ENCODE data around the gene RPRD1B.

The RPRD1B gene

GRCh38 chr20:38065764-38066375 is 32.3 kb downstream of the RPRD1B start:
- Mint-ChIP-seq H3K36me3 (ENCODE audit: low read depth) (peaks cover 52% of the 10 kb centered on the region), H3K27ac (no peak overlapping the region), H3K9me3 (no peaks in the 10 kb centered on the region), H3K4me1 (no peaks in the 10 kb centered on the region), H3K4me3 (no peak overlapping the region), H3K27me3 (no peaks in the 10 kb centered on the region)
- no peak for ATAC-seq
- no peak for DNase-seq

- Mint-ChIP-seq H3K4me3 (no peak overlapping the region), H3K27ac (no peak overlapping the region), H3K9me3 (no peaks in the 10 kb centered on the region), H3K27me3 (no peaks in the 10 kb centered on the region), H3K36me3 (ENCODE audit: low read depth) (peaks cover 65% of the 10 kb centered on the region), H3K4me1 (no peaks in the 10 kb centered on the region)
- no peak for DNase-seq
- ATAC-seq: no peak
Observed at GRCh38 chr20:38066969-38067716, 33.6 kb downstream of the RPRD1B start.

- no peak for ATAC-seq
- DNase-seq: no peak
- Mint-ChIP-seq H3K9me3 (no peaks in the 10 kb centered on the region), H3K36me3 (ENCODE audit: low read depth) (peaks cover 71% of the 10 kb centered on the region), H3K27me3 (no peaks in the 10 kb centered on the region), H3K4me3 (no peak overlapping the region), H3K4me1 (no peaks in the 10 kb centered on the region), H3K27ac (no peak overlapping the region)
Observed at GRCh38 chr20:38067717-38068365, 34.3 kb downstream of the RPRD1B start.

GRCh38 chr20:38072898-38073297 is 39.4 kb downstream of the RPRD1B start:
- H3K27me3 Mint-ChIP-seq: no peaks in the 10 kb centered on the region
- H3K9me3 Mint-ChIP-seq: no peaks in the 10 kb centered on the region
- no peak for DNase-seq
- peaks cover 6% of the 10 kb centered on the region for H3K4me1 Mint-ChIP-seq
- no peak for ATAC-seq
- no peak overlapping the region for H3K4me3 Mint-ChIP-seq
- H3K27ac Mint-ChIP-seq: no peak overlapping the region
- H3K36me3 Mint-ChIP-seq (ENCODE audit: low read depth): peaks cover 59% of the 10 kb centered on the region

GRCh38 chr20:38073307-38074071 is 39.9 kb downstream of the RPRD1B start:
- H3K36me3 Mint-ChIP-seq (ENCODE audit: low read depth): peaks cover 61% of the 10 kb centered on the region
- H3K4me1 Mint-ChIP-seq: peaks cover 6% of the 10 kb centered on the region
- H3K27me3 Mint-ChIP-seq: no peaks in the 10 kb centered on the region
- H3K27ac Mint-ChIP-seq: no peak overlapping the region
- DNase-seq (no peak), ATAC-seq (peak; percentile 40)
- H3K9me3 Mint-ChIP-seq: no peaks in the 10 kb centered on the region
- no peak overlapping the region for H3K4me3 Mint-ChIP-seq

GRCh38 chr20:38075161-38075998 is 41.8 kb downstream of the RPRD1B start:
- H3K36me3 Mint-ChIP-seq (ENCODE audit: low read depth): peaks cover 65% of the 10 kb centered on the region
- H3K4me1 Mint-ChIP-seq: peaks cover 8% of the 10 kb centered on the region
- no peak overlapping the region for H3K4me3 Mint-ChIP-seq
- H3K27ac Mint-ChIP-seq: no peak overlapping the region
- DNase-seq (no peak), ATAC-seq (no peak)
- H3K9me3 Mint-ChIP-seq: peaks cover 4% of the 10 kb centered on the region
- H3K27me3 Mint-ChIP-seq: no peaks in the 10 kb centered on the region

- peaks cover 8% of the 10 kb centered on the region for H3K4me1 Mint-ChIP-seq
- ATAC-seq: no peak
- H3K27me3 Mint-ChIP-seq: no peaks in the 10 kb centered on the region
- no peak overlapping the region for H3K27ac Mint-ChIP-seq
- H3K4me3 Mint-ChIP-seq: no peak overlapping the region
- DNase-seq: no peak
- H3K9me3 Mint-ChIP-seq: peaks cover 4% of the 10 kb centered on the region
- peaks cover 60% of the 10 kb centered on the region for H3K36me3 Mint-ChIP-seq (ENCODE audit: low read depth)
Observed at GRCh38 chr20:38076548-38076947, 43.0 kb downstream of the RPRD1B start.

- H3K4me3 Mint-ChIP-seq: no peak overlapping the region
- peaks cover 4% of the 10 kb centered on the region for H3K9me3 Mint-ChIP-seq
- H3K27me3 Mint-ChIP-seq: no peaks in the 10 kb centered on the region
- H3K4me1 Mint-ChIP-seq: peaks cover 8% of the 10 kb centered on the region
- ATAC-seq (no peak), DNase-seq (no peak)
- H3K27ac Mint-ChIP-seq: no peak overlapping the region
- peaks cover 49% of the 10 kb centered on the region for H3K36me3 Mint-ChIP-seq (ENCODE audit: low read depth)
Observed at GRCh38 chr20:38078084-38078483, 44.5 kb downstream of the RPRD1B start.

- Mint-ChIP-seq H3K27me3 (no peaks in the 10 kb centered on the region), H3K4me1 (peaks cover 7% of the 10 kb centered on the region), H3K36me3 (ENCODE audit: low read depth) (peaks cover 51% of the 10 kb centered on the region), H3K9me3 (peaks cover 4% of the 10 kb centered on the region), H3K4me3 (no peak overlapping the region), H3K27ac (no peak overlapping the region)
- DNase-seq (no peak), ATAC-seq (no peak)
Observed at GRCh38 chr20:38079353-38079752, 45.8 kb downstream of the RPRD1B start.

- Mint-ChIP-seq H3K27ac (no peak overlapping the region), H3K4me3 (no peak overlapping the region), H3K36me3 (ENCODE audit: low read depth) (peaks cover 53% of the 10 kb centered on the region), H3K9me3 (peaks cover 4% of the 10 kb centered on the region), H3K4me1 (peaks cover 4% of the 10 kb centered on the region), H3K27me3 (no peaks in the 10 kb centered on the region)
- DNase-seq (no peak), ATAC-seq (no peak)
Observed at GRCh38 chr20:38081575-38081974, 48.0 kb downstream of the RPRD1B start.

GRCh38 chr20:38082894-38083293 is 49.3 kb downstream of the RPRD1B start:
- Mint-ChIP-seq H3K27ac (no peak overlapping the region), H3K36me3 (ENCODE audit: low read depth) (peaks cover 45% of the 10 kb centered on the region), H3K4me3 (no peak overlapping the region), H3K4me1 (peaks cover 2% of the 10 kb centered on the region), H3K27me3 (no peaks in the 10 kb centered on the region), H3K9me3 (peaks cover 4% of the 10 kb centered on the region)
- no peak for DNase-seq
- no peak for ATAC-seq

GRCh38 chr20:38083338-38084048 is 49.9 kb downstream of the RPRD1B start:
- DNase-seq (no peak), ATAC-seq (no peak)
- Mint-ChIP-seq H3K4me1 (peaks cover 2% of the 10 kb centered on the region), H3K27me3 (no peaks in the 10 kb centered on the region), H3K36me3 (ENCODE audit: low read depth) (peaks cover 40% of the 10 kb centered on the region), H3K27ac (no peak overlapping the region), H3K4me3 (no peak overlapping the region), H3K9me3 (peaks cover 4% of the 10 kb centered on the region)

GRCh38 chr20:38084425-38084951 is 50.9 kb downstream of the RPRD1B start:
- no peaks in the 10 kb centered on the region for H3K27me3 Mint-ChIP-seq
- H3K27ac Mint-ChIP-seq: no peak overlapping the region
- ATAC-seq: no peak
- H3K9me3 Mint-ChIP-seq: no peaks in the 10 kb centered on the region
- peaks cover 32% of the 10 kb centered on the region for H3K36me3 Mint-ChIP-seq (ENCODE audit: low read depth)
- no peak overlapping the region for H3K4me3 Mint-ChIP-seq
- H3K4me1 Mint-ChIP-seq: peaks cover 2% of the 10 kb centered on the region
- no peak for DNase-seq

Measured in activated naive CD8-positive, alpha-beta T cell treated with anti-CD3 and anti-CD28 coated beads, Interleukin-2, amount 50 U/mL, for 24 hours (primary cell).